GM23338 (cell line): ENCODE results near the gene MEFV. TPM values are rescaled to one million over a fixed set of nuclear protein-coding genes. Genes with fewer than 3 reads are reported as not detected.
A peak's percentile ranks its signal among the peaks of the same experiment; 100 is the strongest.

Experiments
- ATAC-seq: fragments of 200-7000 bp; cut with Tn5 transposase; 3 replicates; pipeline ENCODE4 v1.9.1; 2020
- DNase-seq: peaks from one replicate; pipeline ENCODE4 v3.0.0-alpha.2; 2015; ENCODE audit warnings: low spot score
- H2AFZ ChIP-seq: fragments of 200-600 bp; sonication (generic); 2 replicates; pipeline ENCODE4 v1.8.0; 2016; ENCODE audit warnings: antibody characterized with exemption, mild to moderate bottlenecking, moderate library complexity
- H3F3A ChIP-seq: fragments of 200-600 bp; sonication (generic); replicated peaks from 2 replicates; pipeline ENCODE4 v1.8.0; 2017; ENCODE audit warnings: antibody characterized with exemption, mixed run types, low read depth
- H3K27ac ChIP-seq: fragments of 200-600 bp; sonication (generic); 2 replicates; pipeline ENCODE4 v1.6.1; 2016; ENCODE audit warnings: low read depth
- H3K27me3 ChIP-seq: fragments of 200-600 bp; sonication (generic); 2 replicates; pipeline ENCODE4 v1.8.0; 2016; ENCODE audit warnings: mild to moderate bottlenecking, mixed run types, moderate library complexity; ENCODE audit not compliant: insufficient read depth
- H3K36me3 ChIP-seq: fragments of 200-600 bp; sonication (generic); 2 replicates; pipeline ENCODE4 v1.8.0; 2016; ENCODE audit warnings: mild to moderate bottlenecking; ENCODE audit not compliant: insufficient read depth
- H3K4me1 ChIP-seq: fragments of 200-600 bp; sonication (generic); 2 replicates; pipeline ENCODE4 v1.8.0; 2016; ENCODE audit warnings: mild to moderate bottlenecking, moderate library complexity; ENCODE audit not compliant: insufficient read depth
- H3K4me2 ChIP-seq: fragments of 200-600 bp; sonication (generic); 2 replicates; pipeline ENCODE4 v1.7.1; 2017; ENCODE audit warnings: mixed run types
- H3K4me3 ChIP-seq: fragments of 200-600 bp; sonication (generic); 2 replicates; pipeline ENCODE4 v1.6.1; 2016; ENCODE audit warnings: mixed run types
- H3K79me2 ChIP-seq: fragments of 200-600 bp; sonication (generic); replicated peaks from 2 replicates; pipeline ENCODE4 v1.8.0; 2017; ENCODE audit warnings: mild to moderate bottlenecking; ENCODE audit not compliant: insufficient read depth
- H3K9me2 ChIP-seq: fragments of 200-600 bp; sonication (generic); 2 replicates; pipeline ENCODE4 v1.8.0; 2017; ENCODE audit not compliant: insufficient read depth
- H4K20me1 ChIP-seq: fragments of 200-600 bp; sonication (generic); replicated peaks from 2 replicates; pipeline ENCODE4 v1.8.0; 2017; ENCODE audit warnings: mild to moderate bottlenecking; ENCODE audit not compliant: insufficient read depth
- H3K27ac Mint-ChIP-seq: 2 replicates; pipeline ENCODE4 v1.8.0; 2020; ENCODE audit warnings: inconsistent platforms, mild to moderate bottlenecking, moderate library complexity, mixed read lengths
- H3K27me3 Mint-ChIP-seq: 3 replicates; pipeline ENCODE4 v1.8.0; 2022; ENCODE audit warnings: low read depth, mild to moderate bottlenecking, moderate library complexity, mixed read lengths, inconsistent platforms; ENCODE audit not compliant: insufficient read depth, poor library complexity
- H3K36me3 Mint-ChIP-seq: 3 replicates; pipeline ENCODE4 v1.8.0; 2021; ENCODE audit warnings: low read depth, mild to moderate bottlenecking, inconsistent platforms, moderate library complexity, mixed read lengths
- H3K4me1 Mint-ChIP-seq: 3 replicates; pipeline ENCODE4 v1.8.0; 2020; ENCODE audit warnings: mild to moderate bottlenecking, inconsistent platforms, mixed read lengths
- H3K4me3 Mint-ChIP-seq: 3 replicates; pipeline ENCODE4 v1.8.0; 2021; ENCODE audit warnings: moderate library complexity, mild to moderate bottlenecking, inconsistent platforms, mixed read lengths
- H3K9me3 Mint-ChIP-seq: 3 replicates; pipeline ENCODE4 v1.8.0; 2020; ENCODE audit warnings: moderate library complexity, mild to moderate bottlenecking, inconsistent platforms, mixed read lengths
- CREB1 ChIP-seq: fragments of 250-450 bp; sonication (Bioruptor Pico); IDR thresholded peaks from 2 replicates; pipeline ENCODE4 v1.5.0; 2020; ENCODE audit warnings: low read depth, mild to moderate bottlenecking, moderate library complexity
- CTCF ChIP-seq, 2 experiments: fragments of 200-600 bp in 1 of 2; sonication (generic) in 1 of 2; conservative IDR thresholded peaks; 2 replicates each; pipeline versions ENCODE4 v1.5.1 to v1.6.1; 2016 to 2017; ENCODE audit warnings: antibody characterized with exemption in 2 of 2, low read depth in 2 of 2, mild to moderate bottlenecking in 2 of 2, moderate library complexity in 1 of 2
- EZH2 ChIP-seq: fragments of 200-600 bp; sonication (generic); IDR thresholded peaks from one replicate; pipeline ENCODE4 v1.8.0; 2017; ENCODE audit warnings: antibody characterized with exemption, mild to moderate bottlenecking, low read depth; ENCODE audit not compliant: unreplicated experiment
- EZH2phosphoT487 ChIP-seq: fragments of 200-600 bp; sonication (generic); IDR thresholded peaks from one replicate; pipeline ENCODE4 v1.8.1; 2018; ENCODE audit warnings: antibody characterized with exemption; ENCODE audit not compliant: unreplicated experiment
- JUNB ChIP-seq: IDR thresholded peaks from one replicate; pipeline ENCODE4 v1.6.1; 2016; ENCODE audit warnings: antibody characterized with exemption; ENCODE audit not compliant: unreplicated experiment
- NANOG ChIP-seq: IDR thresholded peaks from 2 replicates; pipeline ENCODE4 v1.6.1; 2016; ENCODE audit warnings: antibody characterized with exemption, borderline replicate concordance
- POLR2AphosphoS5 ChIP-seq: IDR thresholded peaks from 2 replicates; pipeline ENCODE4 v1.6.1; 2016; ENCODE audit warnings: antibody characterized with exemption, low read depth
- REST ChIP-seq: IDR thresholded peaks from one replicate; pipeline ENCODE4 v1.6.1; 2018; ENCODE audit warnings: antibody characterized with exemption; ENCODE audit not compliant: unreplicated experiment
- STAT1 ChIP-seq: IDR thresholded peaks from one replicate; pipeline ENCODE4 v1.6.1; 2016; ENCODE audit warnings: antibody characterized with exemption; ENCODE audit not compliant: unreplicated experiment
- ZNF114 ChIP-seq: fragments of 250-450 bp; sonication (Bioruptor Pico); IDR thresholded peaks from 2 replicates; pipeline ENCODE4 v1.5.0; 2020; ENCODE audit warnings: mild to moderate bottlenecking, moderate library complexity
- ZNF331 ChIP-seq: fragments of 250-450 bp; sonication (Bioruptor Pico); IDR thresholded peaks from 2 replicates; pipeline ENCODE4 v1.5.0; 2020; ENCODE audit warnings: low read depth, mild to moderate bottlenecking, moderate library complexity
- polyA plus RNA-seq: library from polyadenylated mRNA; unstranded; fragments of >200 nt; fragmentation: Nextera tagmentation; extraction: Ambion mirVana; gene quantifications from 2 replicates; pipeline ENCODE4 v1.2.1, GENCODE V29; 2016
- total RNA-seq: library from RNA; depleted of rRNA; stranded (reverse); fragments of >200 nt; shearing (Covaris generic); gene quantifications from 2 replicates; pipeline ENCODE4 v1.2.3, GENCODE V29; 2014
- TF ChIP-seq, protein P1 (sequence below): fragments of 250-450 bp; sonication (Bioruptor Pico); IDR thresholded peaks from 2 replicates; pipeline ENCODE4 v1.5.0; 2020; ENCODE audit warnings: mild to moderate bottlenecking, moderate library complexity
- TF ChIP-seq, protein P2 (sequence below): IDR thresholded peaks from 2 replicates; pipeline ENCODE4 v1.6.1; 2016; ENCODE audit warnings: antibody characterized with exemption

The MEFV gene
- total and polyA plus RNA-seq, 2 experiments from 2014 or later, result 0.07 TPM; not detected in 1

DNA sequence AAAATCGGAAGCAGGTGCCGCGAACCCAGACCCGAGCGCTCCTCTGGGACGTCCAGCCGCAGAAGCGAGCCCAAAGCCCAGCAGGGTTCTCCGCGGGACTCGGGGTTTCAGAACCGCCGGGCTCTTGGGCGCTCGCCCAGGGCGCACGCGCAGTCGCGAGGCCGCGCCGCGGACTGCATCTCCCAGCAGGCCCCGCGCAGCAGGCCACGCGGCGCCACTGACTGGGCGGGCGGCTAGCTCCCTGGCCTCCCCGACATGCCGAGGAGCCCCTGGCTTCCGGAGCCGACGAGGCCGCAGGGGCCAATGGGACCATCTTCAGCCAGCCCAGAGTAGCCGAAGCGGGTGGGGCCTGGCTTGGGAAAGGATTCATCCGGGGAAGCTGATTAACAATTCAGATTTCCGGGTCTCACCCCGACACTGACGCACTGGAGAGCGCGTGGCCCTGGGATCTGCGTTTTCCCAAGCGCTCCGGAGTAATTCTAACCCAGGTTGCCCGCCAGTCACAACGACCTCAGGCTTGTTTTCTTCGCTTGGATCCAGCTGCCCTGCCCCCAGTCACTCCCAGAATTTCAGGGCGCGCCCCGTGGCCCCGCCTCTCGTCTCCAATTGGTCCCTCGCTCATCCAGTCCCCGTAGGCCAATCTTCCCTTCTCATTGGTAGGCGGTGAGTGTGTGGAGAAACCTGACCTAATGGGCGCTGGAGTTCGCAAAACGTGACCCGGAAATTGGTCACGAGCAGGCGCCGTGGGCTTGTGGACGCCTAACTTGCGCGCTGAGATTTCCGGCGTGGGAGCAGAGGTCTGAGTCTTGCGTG is 26.5 kb upstream of the MEFV start, which contains the start of gene ZNF263:
ZNF263 (plus strand) TSS at position 762 of the 813 bp plus-strand sequence. CDS start 328 bp downstream, outside the sequence.
- Histone ChIP-seq H3K9me2 (no peaks in the 10 kb centered on the region), H3K4me1 (peaks cover 24% of the 10 kb centered on the region)

More for the DNA sequence above, 26.5 kb upstream of the MEFV start, which contains the start of gene ZNF263:
- Histone ChIP-seq H2AFZ (peak within 1 kb of the TSS; percentile 73), H3K4me3 (peak within 1 kb of the TSS; percentile 98), H3K79me2 (peaks cover 44% of the 10 kb centered on the region), H3F3A (no peaks in the 10 kb centered on the region), H3K36me3 (peaks cover 17% of the 10 kb centered on the region), H3K4me2 (peak within 1 kb of the TSS; percentile 99), H3K27me3 (0 out of 2 replicates have a peak, but pooled peaks cover 7% of the 10 kb centered on the region), H4K20me1 (peaks cover 16% of the 10 kb centered on the region; the same call in 1 of the 2 replicates), H3K27ac (peak within 1 kb of the TSS; percentile 94)
- no peak for TF ChIP-seq JUNB
- TF ChIP-seq ZNF114 (CRISPR knock-in tag), result no peak
- no peak for TF ChIP-seq STAT1
- peak; percentile 69 for TF ChIP-seq POLR2AphosphoS5
- no peak for TF ChIP-seq NANOG
- no peak for TF ChIP-seq REST
- no peak for TF ChIP-seq CTCF (conservative IDR thresholded peaks at IDR 0.05; ENCODE audit: low read depth in 2 of 2)
- TF ChIP-seq, protein P1, sequence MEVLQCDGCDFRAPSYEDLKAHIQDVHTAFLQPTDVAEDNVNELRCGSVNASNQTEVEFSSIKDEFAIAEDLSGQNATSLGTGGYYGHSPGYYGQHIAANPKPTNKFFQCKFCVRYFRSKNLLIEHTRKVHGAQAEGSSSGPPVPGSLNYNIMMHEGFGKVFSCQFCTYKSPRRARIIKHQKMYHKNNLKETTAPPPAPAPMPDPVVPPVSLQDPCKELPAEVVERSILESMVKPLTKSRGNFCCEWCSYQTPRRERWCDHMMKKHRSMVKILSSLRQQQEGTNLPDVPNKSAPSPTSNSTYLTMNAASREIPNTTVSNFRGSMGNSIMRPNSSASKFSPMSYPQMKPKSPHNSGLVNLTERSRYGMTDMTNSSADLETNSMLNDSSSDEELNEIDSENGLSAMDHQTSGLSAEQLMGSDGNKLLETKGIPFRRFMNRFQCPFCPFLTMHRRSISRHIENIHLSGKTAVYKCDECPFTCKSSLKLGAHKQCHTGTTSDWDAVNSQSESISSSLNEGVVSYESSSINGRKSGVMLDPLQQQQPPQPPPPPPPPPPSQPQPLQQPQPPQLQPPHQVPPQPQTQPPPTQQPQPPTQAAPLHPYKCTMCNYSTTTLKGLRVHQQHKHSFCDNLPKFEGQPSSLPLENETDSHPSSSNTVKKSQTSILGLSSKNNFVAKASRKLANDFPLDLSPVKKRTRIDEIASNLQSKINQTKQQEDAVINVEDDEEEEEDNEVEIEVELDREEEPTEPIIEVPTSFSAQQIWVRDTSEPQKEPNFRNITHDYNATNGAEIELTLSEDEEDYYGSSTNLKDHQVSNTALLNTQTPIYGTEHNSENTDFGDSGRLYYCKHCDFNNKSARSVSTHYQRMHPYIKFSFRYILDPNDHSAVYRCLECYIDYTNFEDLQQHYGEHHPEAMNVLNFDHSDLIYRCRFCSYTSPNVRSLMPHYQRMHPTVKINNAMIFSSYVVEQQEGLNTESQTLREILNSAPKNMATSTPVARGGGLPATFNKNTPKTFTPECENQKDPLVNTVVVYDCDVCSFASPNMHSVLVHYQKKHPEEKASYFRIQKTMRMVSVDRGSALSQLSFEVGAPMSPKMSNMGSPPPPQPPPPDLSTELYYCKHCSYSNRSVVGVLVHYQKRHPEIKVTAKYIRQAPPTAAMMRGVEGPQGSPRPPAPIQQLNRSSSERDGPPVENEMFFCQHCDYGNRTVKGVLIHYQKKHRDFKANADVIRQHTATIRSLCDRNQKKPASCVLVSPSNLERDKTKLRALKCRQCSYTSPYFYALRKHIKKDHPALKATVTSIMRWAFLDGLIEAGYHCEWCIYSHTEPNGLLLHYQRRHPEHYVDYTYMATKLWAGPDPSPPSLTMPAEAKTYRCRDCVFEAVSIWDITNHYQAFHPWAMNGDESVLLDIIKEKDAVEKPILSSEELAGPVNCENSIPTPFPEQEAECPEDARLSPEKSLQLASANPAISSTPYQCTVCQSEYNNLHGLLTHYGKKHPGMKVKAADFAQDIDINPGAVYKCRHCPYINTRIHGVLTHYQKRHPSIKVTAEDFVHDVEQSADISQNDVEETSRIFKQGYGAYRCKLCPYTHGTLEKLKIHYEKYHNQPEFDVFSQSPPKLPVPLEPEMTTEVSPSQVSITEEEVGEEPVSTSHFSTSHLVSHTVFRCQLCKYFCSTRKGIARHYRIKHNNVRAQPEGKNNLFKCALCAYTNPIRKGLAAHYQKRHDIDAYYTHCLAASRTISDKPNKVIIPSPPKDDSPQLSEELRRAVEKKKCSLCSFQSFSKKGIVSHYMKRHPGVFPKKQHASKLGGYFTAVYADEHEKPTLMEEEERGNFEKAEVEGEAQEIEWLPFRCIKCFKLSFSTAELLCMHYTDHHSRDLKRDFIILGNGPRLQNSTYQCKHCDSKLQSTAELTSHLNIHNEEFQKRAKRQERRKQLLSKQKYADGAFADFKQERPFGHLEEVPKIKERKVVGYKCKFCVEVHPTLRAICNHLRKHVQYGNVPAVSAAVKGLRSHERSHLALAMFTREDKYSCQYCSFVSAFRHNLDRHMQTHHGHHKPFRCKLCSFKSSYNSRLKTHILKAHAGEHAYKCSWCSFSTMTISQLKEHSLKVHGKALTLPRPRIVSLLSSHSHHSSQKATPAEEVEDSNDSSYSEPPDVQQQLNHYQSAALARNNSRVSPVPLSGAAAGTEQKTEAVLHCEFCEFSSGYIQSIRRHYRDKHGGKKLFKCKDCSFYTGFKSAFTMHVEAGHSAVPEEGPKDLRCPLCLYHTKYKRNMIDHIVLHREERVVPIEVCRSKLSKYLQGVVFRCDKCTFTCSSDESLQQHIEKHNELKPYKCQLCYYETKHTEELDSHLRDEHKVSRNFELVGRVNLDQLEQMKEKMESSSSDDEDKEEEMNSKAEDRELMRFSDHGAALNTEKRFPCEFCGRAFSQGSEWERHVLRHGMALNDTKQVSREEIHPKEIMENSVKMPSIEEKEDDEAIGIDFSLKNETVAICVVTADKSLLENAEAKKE, result no peak
- no peak for TF ChIP-seq EZH2phosphoT487
- peak; percentile 93 for TF ChIP-seq CREB1
- TF ChIP-seq, protein P2, sequence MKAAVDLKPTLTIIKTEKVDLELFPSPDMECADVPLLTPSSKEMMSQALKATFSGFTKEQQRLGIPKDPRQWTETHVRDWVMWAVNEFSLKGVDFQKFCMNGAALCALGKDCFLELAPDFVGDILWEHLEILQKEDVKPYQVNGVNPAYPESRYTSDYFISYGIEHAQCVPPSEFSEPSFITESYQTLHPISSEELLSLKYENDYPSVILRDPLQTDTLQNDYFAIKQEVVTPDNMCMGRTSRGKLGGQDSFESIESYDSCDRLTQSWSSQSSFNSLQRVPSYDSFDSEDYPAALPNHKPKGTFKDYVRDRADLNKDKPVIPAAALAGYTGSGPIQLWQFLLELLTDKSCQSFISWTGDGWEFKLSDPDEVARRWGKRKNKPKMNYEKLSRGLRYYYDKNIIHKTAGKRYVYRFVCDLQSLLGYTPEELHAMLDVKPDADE, result peak; percentile 83
- no peak for TF ChIP-seq EZH2
- no peak for TF ChIP-seq ZNF331 (CRISPR knock-in tag)
- peaks cover 29% of the 10 kb centered on the region for H3K9me3 Mint-ChIP-seq
- peak within 1 kb of the TSS; percentile 99 for H3K27ac Mint-ChIP-seq
- DNase-seq (peak; percentile 97), ATAC-seq (peak; percentile 86)
- peak within 1 kb of the TSS; percentile 99 for H3K4me3 Mint-ChIP-seq
- H3K27me3 Mint-ChIP-seq, result peaks cover 20% of the 10 kb centered on the region
- H3K36me3 Mint-ChIP-seq, result peaks cover 43% of the 10 kb centered on the region
- peaks cover 18% of the 10 kb centered on the region for H3K4me1 Mint-ChIP-seq
